Endodermal cell (in vitro differentiated cells): ENCODE results near the gene ARHGEF11. TPM values are rescaled to one million over a fixed set of nuclear protein-coding genes. Genes with fewer than 3 reads are reported as not detected.
A peak's percentile ranks its signal among the peaks of the same experiment; 100 is the strongest.

ENCODE experiments used
- DNase-seq: peaks from one replicate; pipeline ENCODE4 v3.0.0-alpha.2; 2017
- H3K27ac ChIP-seq: 2 replicates; pipeline ENCODE4 v1.5.1; 2013; ENCODE audit warnings: mild to moderate bottlenecking, low read depth, low read length, moderate library complexity
- H3K27me3 ChIP-seq: 2 replicates; pipeline ENCODE4 v1.6.1; 2013; ENCODE audit warnings: mild to moderate bottlenecking, low read length, moderate library complexity; ENCODE audit not compliant: insufficient read depth, control insufficient read depth, poor library complexity, severe bottlenecking
- H3K36me3 ChIP-seq: 2 replicates; pipeline ENCODE4 v1.7.0; 2013; ENCODE audit warnings: mild to moderate bottlenecking, low read length, moderate library complexity; ENCODE audit not compliant: control insufficient read depth, insufficient read depth
- H3K4me1 ChIP-seq: one replicate; pipeline ENCODE4 v1.7.0; 2013; ENCODE audit warnings: low read length; ENCODE audit not compliant: control insufficient read depth, insufficient read depth
- H3K4me3 ChIP-seq: 2 replicates; pipeline ENCODE4 v1.5.1; 2013; ENCODE audit warnings: mild to moderate bottlenecking, low read length, moderate library complexity
- H3K9ac ChIP-seq: 2 replicates; pipeline ENCODE4 v1.6.1; 2013; ENCODE audit warnings: mild to moderate bottlenecking, low read length, moderate library complexity; ENCODE audit not compliant: poor library complexity, severe bottlenecking; ENCODE audit errors: extremely low read depth
- H3K9me3 ChIP-seq: 2 replicates; pipeline ENCODE4 v1.6.1; 2013; ENCODE audit warnings: mild to moderate bottlenecking, low read length, moderate library complexity; ENCODE audit not compliant: control insufficient read depth
- H3K27ac Mint-ChIP-seq: 2 replicates; pipeline ENCODE4 v1.8.0; 2020; ENCODE audit warnings: mixed read lengths
- H3K27me3 Mint-ChIP-seq: 2 replicates; pipeline ENCODE4 v1.8.0; 2021; ENCODE audit warnings: mild to moderate bottlenecking, mixed read lengths; ENCODE audit not compliant: insufficient read depth
- H3K36me3 Mint-ChIP-seq: 2 replicates; pipeline ENCODE4 v1.8.0; 2020; ENCODE audit warnings: low read depth, mixed read lengths
- H3K4me1 Mint-ChIP-seq: 2 replicates; pipeline ENCODE4 v1.8.0; 2020; ENCODE audit warnings: mixed read lengths
- H3K4me3 Mint-ChIP-seq: 2 replicates; pipeline ENCODE4 v1.8.0; 2020; ENCODE audit warnings: mild to moderate bottlenecking, moderate library complexity, mixed read lengths
- H3K9me3 Mint-ChIP-seq: 2 replicates; pipeline ENCODE4 v1.8.0; 2020; ENCODE audit warnings: mild to moderate bottlenecking, mixed read lengths
- CTCF ChIP-seq: fragments of 200-600 bp; sonication (generic); conservative IDR thresholded peaks from 2 replicates; pipeline ENCODE4 v1.5.0; 2021; ENCODE audit warnings: antibody characterized with exemption, mild to moderate bottlenecking
- WGBS, 2 experiments: methylation state at CpG; one replicate each; pipeline versions ENCODE4 v1.1.5 to v1.1.7; 2013; ENCODE audit warnings: missing lambda C conversion rate in 2 of 2, mixed read lengths in 1 of 2; ENCODE audit not compliant: insufficient coverage in 1 of 2, insufficient read length in 1 of 2; 5-methylcytosine and 5-hydroxymethylcytosine counted together
- total RNA-seq, 2 donors: library from RNA; stranded (reverse); fragmentation: NEBNext Ultra II Directional in 1 of 2; extraction: Animal tissue kit (Norgen Biotek cat#: 25700) in 1 of 2; gene quantifications; 2 replicates in 1 of 2; 3 replicates in 1 of 2; pipeline ENCODE4 v1.2.1, GENCODE V29; 2021

The ARHGEF11 gene
- total RNA-seq, 2 donors from 2014 or later: 54.2 to 56.5 TPM

GRCh38 chr1:157035121-157035520, 10.4 kb downstream of the ARHGEF11 start:
- Histone ChIP-seq H3K27me3 (no peaks in the 10 kb centered on the region), H3K9ac (no peak overlapping the region), H3K27ac (no peak overlapping the region), H3K36me3 (no peaks in the 10 kb centered on the region), H3K9me3 (no peaks in the 10 kb centered on the region), H3K4me3 (no peak overlapping the region), H3K4me1 (peaks cover 2% of the 10 kb centered on the region)
- no peak overlapping the region for H3K4me3 Mint-ChIP-seq
- WGBS, 2 experiments: 91 to 97% methylated on average over 4 to 6 of the region's 6 CpGs
- peaks cover 3% of the 10 kb centered on the region for H3K36me3 Mint-ChIP-seq
- no peak overlapping the region for H3K27ac Mint-ChIP-seq
- H3K27me3 Mint-ChIP-seq: no peaks in the 10 kb centered on the region
- H3K4me1 Mint-ChIP-seq: peaks cover 34% of the 10 kb centered on the region
- no peak for TF ChIP-seq CTCF
- DNase-seq: no peak
- H3K9me3 Mint-ChIP-seq: no peaks in the 10 kb centered on the region

- Histone ChIP-seq H3K36me3 (no peaks in the 10 kb centered on the region), H3K9me3 (no peaks in the 10 kb centered on the region), H3K27ac (peak overlapping the region; percentile 56), H3K4me1 (no peaks in the 10 kb centered on the region), H3K4me3 (no peak overlapping the region), H3K27me3 (no peaks in the 10 kb centered on the region), H3K9ac (no peak overlapping the region)
- no peak for DNase-seq
- H3K27me3 Mint-ChIP-seq: no peaks in the 10 kb centered on the region
- no peak for TF ChIP-seq CTCF
- no peak overlapping the region for H3K27ac Mint-ChIP-seq
- 83 to 86% methylated on average over 4 to 6 of the region's 7 CpGs for whole genome bisulfite sequencing, 2 experiments
- peaks cover 3% of the 10 kb centered on the region for H3K36me3 Mint-ChIP-seq
- no peaks in the 10 kb centered on the region for H3K9me3 Mint-ChIP-seq
- H3K4me1 Mint-ChIP-seq: peaks cover 31% of the 10 kb centered on the region
- no peak overlapping the region for H3K4me3 Mint-ChIP-seq
Observed at GRCh38 chr1:157034137-157034800, 11.3 kb downstream of the ARHGEF11 start.

GRCh38 chr1:157033357-157033876, 12.1 kb downstream of the ARHGEF11 start:
- Histone ChIP-seq H3K27ac (peak overlapping the region; percentile 56), H3K9ac (no peak overlapping the region), H3K4me3 (no peak overlapping the region), H3K9me3 (no peaks in the 10 kb centered on the region), H3K27me3 (no peaks in the 10 kb centered on the region), H3K4me1 (no peaks in the 10 kb centered on the region), H3K36me3 (no peaks in the 10 kb centered on the region)
- H3K27ac Mint-ChIP-seq: no peak overlapping the region
- DNase-seq: no peak
- H3K4me3 Mint-ChIP-seq: no peak overlapping the region
- 83 to 89% methylated on average over 3 of the region's 3 CpGs for WGBS, 2 experiments
- no peaks in the 10 kb centered on the region for H3K9me3 Mint-ChIP-seq
- TF ChIP-seq CTCF: no peak
- no peaks in the 10 kb centered on the region for H3K27me3 Mint-ChIP-seq
- H3K36me3 Mint-ChIP-seq: peaks cover 3% of the 10 kb centered on the region
- H3K4me1 Mint-ChIP-seq: peaks cover 32% of the 10 kb centered on the region
